HUDEP-2 (cell line): ENCODE measurements around the gene HEATR9.

Source experiments
- DNase-seq, 76 experiments: peaks; one replicate each; lab custom pipeline; 2025; ENCODE audit not compliant: unreplicated experiment in 76 of 76; lab: John Stamatoyannopoulos, UW

Gene HEATR9

DNA sequence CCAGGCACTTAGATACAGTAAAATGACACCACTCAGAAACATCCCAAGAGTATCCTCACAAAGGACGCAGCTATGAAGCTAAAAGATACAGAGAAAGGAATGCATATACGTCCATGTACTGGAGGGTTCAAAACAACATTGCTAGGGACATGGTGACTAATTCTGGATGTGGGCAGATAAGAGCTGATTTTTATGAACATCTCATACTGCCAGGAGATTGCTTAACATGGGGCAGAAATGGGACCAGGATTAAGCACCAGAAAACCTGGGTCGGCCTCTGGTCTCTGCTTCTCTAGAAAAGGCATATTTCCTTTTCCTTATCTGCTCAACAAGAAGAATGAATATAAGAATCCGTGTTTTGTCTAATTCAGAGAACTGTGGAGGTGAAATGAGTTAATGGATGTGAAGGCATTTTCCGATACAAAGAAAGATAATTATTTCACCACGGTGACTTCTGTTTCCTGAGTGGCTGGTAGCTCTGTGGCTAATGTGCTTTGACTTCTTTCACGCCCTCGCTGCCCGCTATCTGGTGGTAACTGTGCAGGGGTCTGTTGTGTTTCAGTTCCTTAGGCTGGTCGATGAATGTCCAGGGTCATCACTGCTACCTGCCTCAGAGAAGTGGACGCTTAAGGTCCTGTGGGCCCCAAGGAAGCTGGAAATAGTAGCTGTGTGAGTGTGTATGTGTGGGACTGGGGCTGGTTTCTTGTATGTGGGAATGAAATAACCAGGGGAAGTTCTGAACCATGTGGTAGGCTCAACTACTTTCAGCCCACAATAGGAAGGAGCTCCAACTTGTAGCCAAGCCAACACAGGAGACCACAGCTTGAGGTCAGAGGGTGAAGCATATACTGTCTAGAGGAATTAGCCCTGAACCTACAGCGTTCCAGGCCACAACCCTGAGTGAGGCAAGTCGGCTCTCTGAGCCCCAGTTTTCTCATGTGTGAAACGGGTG, 27.2 kb upstream of the HEATR9 start:
- DNase-seq = no peak

DNA sequence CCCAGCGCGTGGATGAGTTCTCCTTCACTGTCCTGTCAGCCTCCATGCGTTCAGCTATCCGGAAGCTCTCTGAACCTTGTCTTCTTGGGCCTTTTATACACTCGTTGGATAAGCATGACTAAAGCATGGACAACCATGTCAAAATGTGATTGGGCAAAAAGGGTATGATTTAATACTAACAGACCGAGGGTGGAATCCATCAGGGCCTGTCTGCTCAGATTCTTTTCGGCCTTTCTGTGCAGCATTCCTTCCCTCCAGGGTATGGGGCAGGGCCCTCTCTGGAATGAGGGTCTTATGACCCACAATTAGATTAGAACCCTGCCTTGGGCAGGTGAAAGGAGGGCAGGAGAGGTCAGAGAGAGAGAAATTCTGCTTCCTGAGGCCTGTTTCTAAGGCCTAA, 25.5 kb upstream of the HEATR9 start:
- DNase-seq = no peak

DNA sequence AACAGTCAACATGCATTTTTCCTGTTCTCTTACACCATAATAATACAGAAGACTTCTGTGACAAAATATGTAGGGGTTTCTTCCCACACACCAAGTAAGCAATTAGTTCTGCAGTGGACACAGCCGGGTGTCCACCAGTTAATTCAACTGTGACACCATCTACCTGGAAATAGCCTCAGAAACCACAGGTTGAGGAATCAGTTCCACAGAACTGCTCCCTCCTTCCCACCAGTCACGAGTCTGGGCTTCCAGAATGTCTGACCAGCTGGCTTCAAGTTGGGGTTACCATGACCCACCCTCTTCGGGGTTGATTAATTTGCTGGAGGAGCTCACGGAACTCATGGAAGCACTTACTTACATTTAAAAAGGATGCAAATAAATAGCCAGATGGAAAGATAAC, 25.1 kb upstream of the HEATR9 start:
- DNase-seq = no peak

DNA sequence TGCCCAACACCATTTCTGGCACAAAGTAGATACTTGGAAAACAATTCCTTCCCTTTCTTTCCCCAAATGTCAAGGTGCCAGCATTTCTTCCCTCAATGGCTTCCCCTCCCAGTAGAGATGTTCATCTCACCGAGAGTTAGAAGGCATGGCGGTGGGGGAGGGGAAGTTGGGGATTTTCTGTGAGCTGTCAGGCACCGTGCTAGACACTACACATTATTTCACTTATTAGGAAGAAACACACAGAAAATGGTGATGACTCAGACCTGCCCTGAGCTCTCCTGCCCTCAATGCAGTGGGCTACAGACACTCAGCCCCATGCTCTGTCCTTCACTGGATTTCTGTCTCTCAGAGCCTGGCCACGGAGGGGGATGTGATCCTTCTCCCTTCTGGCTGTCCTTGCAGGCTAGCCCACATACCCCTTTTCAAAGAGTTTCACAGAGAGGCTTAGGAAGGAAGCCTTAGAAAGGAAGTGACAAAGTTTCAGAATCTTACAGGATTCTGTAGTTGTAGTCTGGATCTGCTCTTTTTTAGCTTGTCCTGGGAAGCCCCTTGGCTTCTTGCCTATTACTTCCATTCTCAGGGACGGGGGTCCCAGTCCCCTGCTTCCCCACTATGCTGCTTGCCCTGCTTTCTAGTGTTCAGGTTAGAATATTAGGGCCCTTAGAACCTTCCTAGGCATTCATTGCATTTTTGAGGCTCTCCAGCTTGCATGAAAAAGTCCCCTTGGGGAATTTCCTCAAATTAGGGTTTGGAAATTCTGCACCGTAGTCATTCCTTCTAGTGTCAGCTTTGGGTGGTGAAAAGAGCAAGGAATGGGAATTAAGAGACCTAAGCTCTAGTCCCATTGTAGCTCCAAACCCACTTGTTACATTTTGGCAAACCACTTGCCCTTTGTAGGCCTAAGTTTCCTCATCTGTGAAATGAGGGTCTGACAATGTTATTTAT, 23.7 kb upstream of the HEATR9 start:
- DNase-seq = no peak

DNA sequence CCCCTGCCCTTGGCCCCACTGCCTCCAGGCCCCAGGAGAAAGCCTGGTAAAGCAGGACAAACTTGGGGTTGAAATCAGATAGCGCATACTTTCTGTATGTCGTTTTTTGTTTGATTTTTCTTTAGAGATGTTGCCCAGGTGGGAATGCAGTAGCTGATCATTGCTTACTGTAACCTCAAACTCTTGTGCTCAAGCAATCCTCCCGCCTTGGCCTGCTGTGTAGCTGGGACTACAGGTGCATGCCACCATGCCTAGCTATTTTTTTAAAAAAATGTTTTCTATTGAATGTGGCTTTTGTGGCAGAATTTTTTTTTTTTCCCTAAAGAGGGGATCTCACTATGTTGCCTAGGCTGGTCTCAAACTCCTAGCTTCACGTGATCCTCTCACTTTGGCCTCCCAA, 22.6 kb upstream of the HEATR9 start:
- DNase-seq = no peak

DNA sequence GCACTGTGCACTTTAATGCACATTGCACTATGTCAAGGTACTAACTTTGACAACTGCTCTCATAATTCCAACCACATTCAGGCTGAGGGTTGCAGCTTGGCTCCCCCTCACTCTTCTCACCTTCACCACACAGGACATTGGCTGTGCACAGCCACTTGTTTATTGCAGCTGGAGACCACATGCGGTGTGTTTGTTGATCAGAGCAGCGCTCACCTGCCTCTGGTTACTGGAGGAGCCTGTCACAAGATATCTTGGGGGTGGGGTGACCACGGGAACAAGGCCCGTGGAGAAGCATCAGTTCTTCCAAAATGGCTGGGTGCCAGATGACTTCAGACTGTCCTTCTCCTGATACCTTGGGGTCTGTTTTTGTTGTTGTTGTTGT, 22.1 kb upstream of the HEATR9 start:
- DNase-seq = peak in 1 of 76 experiments; percentile 10

DNA sequence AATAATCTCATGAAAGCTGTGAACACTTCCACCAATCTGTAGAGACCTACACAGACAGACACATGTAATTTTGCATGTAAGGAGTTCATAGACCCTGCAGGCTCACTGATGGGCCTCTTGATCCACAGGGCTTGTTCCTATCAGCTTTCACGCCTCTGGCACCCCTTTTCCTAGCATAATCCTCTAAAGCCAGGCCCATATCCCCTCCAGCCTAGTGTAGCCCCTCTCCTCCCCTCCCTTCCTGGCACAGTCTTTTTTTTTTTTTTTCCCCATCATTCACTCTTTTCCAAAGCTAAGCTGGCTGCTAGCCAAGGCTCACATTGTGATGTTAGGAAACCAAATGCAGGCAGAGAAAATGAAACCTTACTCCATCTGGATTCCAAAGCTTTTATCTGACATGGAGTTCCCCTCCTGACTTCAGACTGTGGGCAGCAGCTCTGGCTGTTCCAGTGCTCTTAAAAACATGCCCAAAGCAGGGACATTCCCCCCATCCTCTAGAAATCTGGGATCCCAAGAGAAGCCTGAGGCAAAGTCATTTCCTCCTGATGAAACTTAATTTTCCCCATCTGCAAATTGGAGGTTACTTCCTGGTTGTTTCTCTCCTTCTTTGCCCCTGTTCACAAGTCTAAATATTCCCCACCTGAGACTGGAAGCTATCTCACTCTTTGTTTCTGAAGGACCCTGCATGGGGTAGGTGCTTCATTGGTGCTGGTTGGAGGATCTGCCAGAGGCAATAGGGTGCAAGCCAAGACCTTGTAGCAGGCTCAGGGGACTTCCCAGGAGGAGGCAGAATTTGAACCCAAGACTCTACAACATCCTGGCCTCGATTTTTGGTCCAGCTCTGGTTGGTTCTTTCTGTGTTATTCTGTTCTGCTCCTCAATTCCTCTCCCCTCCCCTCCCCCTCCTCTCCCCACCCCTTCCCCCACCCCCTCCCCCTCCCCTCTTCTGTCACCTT, 21.4 kb upstream of the HEATR9 start:
- no peak for DNase-seq

DNA sequence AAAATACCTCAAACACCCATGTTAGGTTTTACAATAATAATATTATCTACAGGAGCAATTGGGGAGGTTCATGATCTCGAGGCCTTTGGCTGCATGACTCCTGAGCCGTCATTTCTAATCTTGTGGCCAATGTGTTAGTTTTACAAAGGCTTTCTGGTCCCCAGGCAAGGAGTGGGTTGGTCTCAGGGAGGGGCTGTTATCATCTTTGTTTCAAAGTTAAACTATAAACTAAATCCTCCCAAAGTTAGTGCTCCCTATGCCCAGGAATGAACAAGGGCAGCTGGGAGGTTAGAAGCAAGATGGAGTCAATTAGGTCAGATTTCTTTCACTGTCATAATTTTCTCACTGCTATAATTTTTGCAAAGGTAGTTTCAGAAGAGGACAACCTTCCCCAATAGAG, 20.6 kb upstream of the HEATR9 start:
- DNase-seq = no peak

DNA sequence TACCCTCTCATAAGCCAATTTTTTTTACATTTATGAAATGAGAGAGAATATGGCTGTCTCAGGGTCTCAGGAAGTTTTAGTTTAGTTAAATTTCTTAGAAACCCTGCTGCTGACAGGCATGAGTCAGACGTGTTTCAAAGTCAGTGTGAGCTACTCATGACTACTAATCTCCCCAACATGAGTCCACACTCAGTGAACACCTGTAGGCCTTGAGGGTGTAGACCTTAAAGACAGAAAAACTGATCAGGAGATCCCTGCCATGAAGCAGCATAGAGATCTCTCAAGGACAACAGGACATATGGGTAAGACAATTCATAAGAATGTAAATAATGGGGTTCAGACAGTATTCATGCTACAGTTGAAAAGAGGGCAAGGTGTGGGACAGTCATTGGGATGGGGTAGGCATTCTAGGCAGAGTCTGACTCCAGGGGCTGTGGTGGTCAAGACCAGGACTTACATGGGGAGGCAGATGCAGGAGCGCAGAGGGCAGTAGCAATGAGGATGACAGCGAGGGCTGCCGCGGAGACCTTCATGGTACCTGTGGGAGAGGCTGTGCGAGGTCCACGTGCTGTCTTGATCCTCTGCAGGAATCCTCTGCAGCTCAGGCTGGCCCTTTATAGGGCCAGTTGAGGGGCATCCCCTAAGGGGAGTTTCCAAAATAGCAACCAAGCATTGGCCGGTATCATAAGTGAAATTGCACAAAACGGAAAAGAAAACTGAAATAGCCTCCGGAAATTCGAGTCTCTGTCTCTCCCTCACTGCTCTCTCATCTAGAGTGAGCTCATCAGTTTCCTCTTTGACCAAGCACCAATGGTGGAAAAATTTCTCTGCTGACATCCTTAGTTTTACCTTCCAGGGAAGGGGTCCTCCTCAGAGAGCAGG, 11.3 kb upstream of the HEATR9 start, which contains the start of gene CCL5:
Gene CCL5 (minus strand): TSS at position 588 of the 882 bp plus-strand sequence.
- DNase-seq = no peak

DNA sequence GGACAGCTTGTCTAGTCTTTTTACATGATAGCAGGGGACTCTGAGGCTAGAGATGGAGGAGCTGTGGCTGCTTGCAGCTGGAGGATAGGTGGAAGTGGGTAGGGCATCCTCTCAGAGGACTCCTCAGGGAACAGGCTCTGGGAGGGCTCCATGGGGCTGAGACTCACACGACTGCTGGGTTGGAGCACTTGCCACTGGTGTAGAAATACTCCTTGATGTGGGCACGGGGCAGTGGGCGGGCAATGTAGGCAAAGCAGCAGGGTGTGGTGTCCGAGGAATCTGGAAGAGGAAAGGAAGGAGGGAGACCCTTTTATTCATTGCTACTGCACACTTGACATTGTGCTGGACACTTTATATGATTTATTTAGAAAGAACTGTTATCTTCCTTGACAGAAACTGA, 9.7 kb upstream of the HEATR9 start:
- no peak for DNase-seq

DNA sequence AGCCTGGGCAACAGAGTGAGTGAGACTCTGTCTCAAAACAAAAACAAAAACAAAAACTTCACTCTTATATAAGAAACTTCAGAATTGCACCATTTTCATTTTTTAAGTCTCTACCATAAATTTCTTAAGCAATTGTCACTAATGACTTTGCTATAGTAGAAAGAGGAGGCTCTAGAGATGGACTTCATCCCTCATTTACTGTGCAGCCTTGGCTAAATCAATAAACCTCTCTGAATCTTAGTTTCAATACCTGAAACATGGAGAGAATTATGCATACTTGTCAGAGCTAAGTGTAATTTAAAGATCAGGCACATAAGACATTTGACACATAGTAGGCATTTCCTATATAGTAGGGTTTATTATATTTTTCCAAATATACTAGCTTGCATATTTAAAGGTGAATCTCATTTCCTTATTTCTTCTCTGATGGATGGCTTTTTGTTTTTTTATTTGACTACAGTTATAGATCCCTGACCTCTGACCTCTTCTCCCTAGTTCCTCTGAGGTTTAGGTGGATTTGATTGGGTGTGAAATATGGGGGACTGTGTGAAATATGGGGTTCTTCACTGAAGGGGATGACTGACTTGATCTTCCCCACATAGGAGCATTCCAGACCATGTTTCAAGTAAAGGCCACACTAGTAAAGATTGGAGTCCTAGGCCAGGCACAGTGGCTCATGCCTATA, 8.8 kb upstream of the HEATR9 start:
- no peak for DNase-seq

DNA sequence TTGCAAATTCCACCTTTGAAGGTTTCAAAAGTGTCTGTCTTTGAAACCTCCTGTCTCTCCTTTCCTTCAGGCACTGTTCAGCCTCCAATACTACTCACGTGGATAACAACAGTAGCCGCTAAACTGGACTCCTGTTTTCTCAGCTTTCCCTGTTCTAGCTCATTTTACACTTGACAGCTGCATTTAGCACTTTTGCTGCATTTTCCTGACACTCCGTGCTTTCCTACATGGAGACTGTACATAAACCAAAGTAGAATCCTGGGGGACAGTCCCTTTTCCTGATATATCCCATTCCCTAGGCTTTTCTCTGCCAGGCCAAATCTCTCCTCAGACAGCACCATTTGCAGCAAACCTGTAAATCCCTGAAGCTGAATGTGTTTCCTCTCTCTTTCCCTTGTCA, 7.8 kb upstream of the HEATR9 start:
- DNase-seq = no peak

DNA sequence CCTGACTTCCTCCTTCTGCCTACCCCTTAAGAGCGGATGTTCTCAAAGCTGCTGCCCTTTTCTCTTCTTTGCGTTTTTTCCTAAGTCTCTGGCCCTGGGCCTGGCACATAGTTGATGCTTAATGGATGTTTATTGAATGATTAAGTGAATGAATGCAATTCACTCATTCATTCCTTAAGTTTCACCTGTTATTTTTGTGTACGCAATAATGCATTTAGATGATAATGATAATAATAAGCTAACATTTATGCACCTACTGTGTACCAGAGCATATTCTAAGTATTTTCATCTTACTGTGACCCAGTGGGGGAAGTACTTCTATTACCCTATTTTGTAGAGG, 7.1 kb upstream of the HEATR9 start:
- no peak for DNase-seq

DNA sequence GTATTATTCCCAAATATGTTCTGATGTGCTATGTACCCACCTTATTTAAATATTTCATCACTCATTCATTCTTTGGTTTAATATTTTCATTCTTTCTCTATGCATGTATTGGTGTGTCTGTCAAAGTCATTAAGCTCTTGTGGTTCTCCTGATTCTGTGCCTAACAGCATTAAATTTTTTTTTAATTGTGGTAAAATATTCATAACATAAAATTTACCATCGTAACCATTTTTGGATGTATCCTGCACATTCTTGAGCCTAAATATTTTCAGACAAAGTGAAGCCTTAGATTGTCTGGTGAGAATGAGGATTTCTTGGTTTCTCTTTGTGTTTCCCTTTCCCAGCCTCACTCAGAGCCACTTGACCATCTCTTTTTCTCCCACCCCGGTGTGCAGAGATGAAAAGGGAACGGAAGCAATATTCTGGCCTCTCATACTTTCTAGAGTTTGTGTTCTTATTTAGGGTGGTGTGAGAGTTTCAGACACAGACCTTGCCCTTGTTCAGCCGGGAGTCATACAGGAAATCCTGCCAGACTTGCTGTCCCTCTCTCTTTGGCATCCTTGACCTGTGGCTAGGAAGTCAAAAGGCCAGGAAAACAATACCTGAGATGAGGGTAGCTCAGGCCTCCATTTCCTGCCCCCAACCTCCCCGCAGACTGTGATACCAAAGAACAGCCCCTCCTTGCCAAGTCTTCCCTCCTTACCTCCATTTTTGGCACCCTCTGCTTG, 6.5 kb upstream of the HEATR9 start:
- no peak for DNase-seq

DNA sequence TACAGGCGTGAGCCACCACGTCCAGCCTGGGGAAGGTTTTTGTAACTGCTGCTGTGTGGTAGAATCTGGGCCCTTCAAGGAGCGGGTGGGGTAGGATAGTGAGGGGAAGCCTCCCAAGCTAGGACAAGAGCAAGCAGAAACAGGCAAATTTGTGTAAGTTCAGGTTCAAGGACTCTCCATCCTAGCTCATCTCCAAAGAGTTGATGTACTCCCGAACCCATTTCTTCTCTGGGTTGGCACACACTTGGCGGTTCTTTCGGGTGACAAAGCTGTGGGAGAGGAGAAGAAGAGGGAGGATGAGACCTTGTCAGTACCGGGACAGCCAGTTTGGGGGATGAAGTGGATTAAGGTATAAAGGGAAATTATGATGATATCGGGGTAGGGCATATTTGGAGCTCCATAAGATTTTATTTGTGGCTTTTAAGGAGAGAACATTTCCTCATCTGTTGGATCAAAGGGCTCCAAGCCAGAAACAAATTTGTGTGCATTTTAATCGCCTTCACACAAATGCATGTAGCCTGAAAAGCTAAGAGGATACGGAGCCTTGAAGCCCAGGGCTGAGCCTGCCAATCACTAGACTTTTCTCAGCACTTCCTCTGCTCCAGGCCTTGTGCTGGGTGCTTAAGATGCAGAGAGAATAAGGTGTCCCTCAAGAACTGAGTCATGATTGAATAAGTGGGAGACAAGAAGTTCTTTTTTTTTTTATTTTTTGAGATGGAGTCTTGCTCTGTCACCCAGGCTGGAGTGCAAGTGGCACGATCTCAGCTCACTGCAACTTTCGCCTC, 3.7 kb upstream of the HEATR9 start:
- no peak for DNase-seq

DNA sequence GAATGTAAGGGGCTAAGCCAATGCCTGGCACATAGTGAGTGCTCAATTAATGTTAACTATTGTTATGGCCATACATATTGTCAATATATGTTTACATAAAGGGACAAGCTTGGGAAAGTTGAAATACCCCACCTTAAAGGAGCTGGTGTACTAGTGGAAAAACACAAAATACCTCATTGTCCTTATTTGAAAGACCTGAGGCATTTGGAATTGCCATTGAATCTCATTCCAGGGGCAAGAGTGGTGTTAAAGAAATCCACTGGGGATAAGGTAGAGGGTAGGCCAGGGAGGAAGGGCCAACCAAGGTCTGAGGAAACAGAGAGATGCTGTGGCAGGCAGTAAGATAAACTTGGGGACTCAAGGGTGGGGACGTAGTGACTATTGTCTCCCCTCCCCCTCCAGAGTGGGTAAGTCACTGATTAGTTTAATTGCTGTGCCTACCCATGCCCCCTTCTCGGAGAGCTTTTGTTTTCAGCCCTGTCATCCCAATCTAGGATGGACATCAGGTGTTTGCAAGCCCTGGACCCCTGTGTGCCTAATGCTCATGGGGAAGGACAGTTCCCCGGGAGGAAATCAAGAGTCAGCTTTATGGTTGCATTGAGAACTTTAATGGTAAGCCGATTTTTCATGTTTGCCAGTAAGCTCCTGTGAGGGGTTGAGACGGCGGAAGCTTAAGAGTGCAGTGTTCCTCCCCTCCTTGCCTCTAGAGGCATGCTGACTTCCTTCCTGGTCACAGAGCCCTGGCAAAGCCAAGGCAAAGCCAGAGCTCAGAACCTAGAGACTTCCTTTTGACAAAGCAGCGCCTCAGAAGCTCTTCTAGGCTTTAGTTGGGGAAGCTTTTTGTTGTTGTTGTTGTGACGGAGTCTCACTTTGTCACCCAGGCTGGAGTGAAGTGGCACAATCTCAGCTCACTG, 2.5 kb upstream of the HEATR9 start:
- no peak for DNase-seq

DNA sequence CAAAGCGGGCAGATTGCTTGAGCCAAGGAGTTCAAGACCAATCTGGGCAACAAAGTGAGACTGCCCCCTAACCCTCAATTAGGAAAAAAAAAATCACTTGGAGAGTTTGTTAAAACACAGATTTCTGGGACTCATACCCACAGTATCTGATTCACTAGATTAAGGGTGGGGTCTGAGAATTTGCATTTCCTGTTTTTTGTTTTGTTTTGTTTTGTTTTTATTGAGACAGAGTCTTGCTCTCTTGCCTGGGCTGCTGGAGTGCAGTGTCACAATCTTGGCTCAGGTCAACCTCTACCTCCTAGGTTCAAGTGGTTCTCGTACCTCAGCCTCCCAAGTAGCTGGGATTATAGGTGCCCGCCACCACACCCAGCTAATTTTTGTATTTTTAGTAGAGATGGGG, 1.1 kb downstream of the HEATR9 start:
- DNase-seq = no peak
